Peyer's patch (tissue), 4 donors: ENCODE measurements around the gene PARD3B.

Experiments used
- CTCF ChIP-seq, 6 experiments: fragments of 450-650 bp in 4 of 6; fragments of 200-600 bp in 2 of 6; sonication (generic) in 1 of 6; IDR thresholded peaks; one replicate each; pipeline ENCODE4 v1.5.1; 2017 to 2019; ENCODE audit warnings: antibody characterized with exemption in 6 of 6, mild to moderate bottlenecking in 3 of 6, moderate library complexity in 1 of 6
- POLR2A ChIP-seq, 2 donors: fragments of 450-650 bp; IDR thresholded peaks; one replicate each; pipeline ENCODE4 v1.5.1; 2017; ENCODE audit warnings: antibody characterized with exemption in 2 of 2, mild to moderate bottlenecking in 2 of 2, moderate library complexity in 2 of 2

DNA sequence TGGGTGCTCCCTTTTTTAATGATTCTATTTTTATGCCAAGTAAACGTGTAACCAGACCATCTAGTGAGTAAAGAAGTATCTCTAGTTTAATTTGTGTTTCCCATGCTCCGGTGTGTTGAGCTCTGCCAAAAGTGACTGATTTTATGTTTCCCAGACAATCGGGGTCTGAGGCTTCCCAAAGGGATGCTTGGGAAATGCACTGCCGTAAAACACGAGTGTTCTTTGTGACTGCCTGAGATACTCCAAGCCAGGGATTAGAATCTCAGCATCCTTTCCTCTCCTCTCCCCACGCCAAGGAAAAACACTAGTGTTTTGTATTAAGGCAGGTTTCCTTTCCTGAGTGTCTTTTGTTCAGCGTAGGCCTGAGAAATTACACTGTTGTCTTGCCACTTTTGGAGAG, 956.6 kb downstream of the PARD3B start:
- TF ChIP-seq CTCF (IDR thresholded peaks at IDR 0.05) (no peak), POLR2A (IDR thresholded peaks at IDR 0.05) (no peak)
